ENCODE data around the gene HIGD2A. TPM values are rescaled to one million over a fixed set of nuclear protein-coding genes. Genes with fewer than 3 reads are reported as not detected.

Gene HIGD2A
- total RNA-seq, 5 donors from 2014 or later (not counting 1 experiment from before 2014, with no cell fraction given), result 88.5 to 117 (median 95.4) TPM

GRCh38 chr5:176386491-176386890, 2.1 kb upstream of the HIGD2A start:
- Histone ChIP-seq H3K27me3 (replicated peaks in 1 of 2; ENCODE audit: control insufficient read depth in 2 of 2, extremely low read depth in 1 of 2, insufficient read depth in 2 of 2, low read length in 1 of 2) (no peaks in the 10 kb centered on the region), H3K36me3 (ENCODE audit: control insufficient read depth in 2 of 2, extremely low read depth in 1 of 2, insufficient read depth in 1 of 2, low read length in 1 of 2) (peaks cover 16 to 60% of the 10 kb centered on the region in 2 donors), H3K27ac (ENCODE audit: low read length) (no peak overlapping the region), H3K9me3 (no peaks in the 10 kb centered on the region), H3K4me3 (ENCODE audit: control insufficient read depth in 1 of 2, extremely low read depth in 1 of 2, low read length in 1 of 2) (no peak overlapping the region), H3K4me1 (ENCODE audit: control insufficient read depth in 1 of 2, extremely low read depth in 1 of 2, insufficient read depth in 2 of 2, low read length in 2 of 2) (peaks cover 10 to 29% of the 10 kb centered on the region in 2 experiments)
- POLR2A ChIA-PET, result no interaction called here
- Mint-ChIP-seq H3K4me3 (peak overlapping the region; percentile 89 to 99 (median 95)), H3K27me3 (no peaks in the 10 kb centered on the region), H3K36me3 (peaks cover 36% of the 10 kb centered on the region), H3K4me1 (peaks cover 26 to 36% (median 36%) of the 10 kb centered on the region in 3 donors), H3K27ac (peak overlapping the region in 1 of 2 donors; percentile 39), H3K9me3 (no peaks in the 10 kb centered on the region)
- CTCF ChIA-PET, result no interaction called here
- ATAC-seq (replicated peaks in 1 of 4), result no peak
- DNase-seq, result no peak
- WGBS (ENCODE audit: insufficient coverage), result no CpG with 5 or more reads among the region's 1 CpG

GRCh38 chr5:176387384-176387925, 1.1 kb upstream of the HIGD2A start:
- no peak overlapping the region for H3K27ac ChIP-seq (ENCODE audit: low read length)
- CTCF ChIA-PET, result interaction anchor here in 1 of 2 donors (2.0 kb wide), 1 partner anchor 26 kb away, joined by 12 read pairs; the partner anchor contains the start of gene KIAA1191
- peaks cover 30% of the 10 kb centered on the region for H3K36me3 Mint-ChIP-seq

GRCh38 chr5:176388003-176388443, 528 bp upstream of the HIGD2A start:
- peaks cover 10 to 29% of the 10 kb centered on the region in 2 experiments for H3K4me1 ChIP-seq (ENCODE audit: control insufficient read depth in 1 of 2, extremely low read depth in 1 of 2, insufficient read depth in 2 of 2, low read length in 2 of 2)
- DNase-seq (peak in 3 of 35 experiments; percentile 12 to 17 (median 13)), ATAC-seq (replicated peaks in 1 of 4) (no peak)
- 0% methylated on average over 29 of the region's 29 CpGs for WGBS (ENCODE audit: insufficient coverage)
- Mint-ChIP-seq H3K27me3 (no peaks in the 10 kb centered on the region), H3K4me3 (peak overlapping the region; percentile 89 to 99 (median 95)), H3K27ac (peak overlapping the region; percentile 100), H3K4me1 (peaks cover 26 to 36% (median 36%) of the 10 kb centered on the region in 3 donors), H3K9me3 (no peaks in the 10 kb centered on the region), H3K36me3 (peaks cover 26% of the 10 kb centered on the region)
- ChIA-PET CTCF (interaction anchor here in 1 of 2 donors (2.0 kb wide), 1 partner anchor 26 kb away, joined by 12 read pairs; the partner anchor contains the start of gene KIAA1191), POLR2A (interaction anchor here in 1 of 2 donors (0.6 kb wide), 1 partner anchor 1718 kb away, joined by 3 read pairs; no protein-coding TSS in a partner anchor)
- H3K27ac ChIP-seq (ENCODE audit: low read length), result no peak overlapping the region
- no peaks in the 10 kb centered on the region for H3K9me3 ChIP-seq
- H3K36me3 ChIP-seq (ENCODE audit: control insufficient read depth in 2 of 2, extremely low read depth in 1 of 2, insufficient read depth in 1 of 2, low read length in 1 of 2), result peaks cover 7 to 57% of the 10 kb centered on the region in 2 donors
- peak overlapping the region; percentile 82 to 95 for H3K4me3 ChIP-seq (ENCODE audit: control insufficient read depth in 1 of 2, extremely low read depth in 1 of 2, low read length in 1 of 2)
- no peaks in the 10 kb centered on the region for H3K27me3 ChIP-seq (replicated peaks in 1 of 2; ENCODE audit: control insufficient read depth in 2 of 2, extremely low read depth in 1 of 2, insufficient read depth in 2 of 2, low read length in 1 of 2)

More at GRCh38 chr5:176387384-176387925, 1.1 kb upstream of the HIGD2A start:
- POLR2A ChIA-PET, result no interaction called here
- 6% methylated on average over 2 of the region's 8 CpGs for WGBS (ENCODE audit: insufficient coverage)
- Histone ChIP-seq H3K4me3 (ENCODE audit: control insufficient read depth in 1 of 2, extremely low read depth in 1 of 2, low read length in 1 of 2) (peak overlapping the region; percentile 82 to 95), H3K4me1 (ENCODE audit: control insufficient read depth in 1 of 2, extremely low read depth in 1 of 2, insufficient read depth in 2 of 2, low read length in 2 of 2) (peaks cover 10 to 29% of the 10 kb centered on the region in 2 experiments), H3K27me3 (replicated peaks in 1 of 2; ENCODE audit: control insufficient read depth in 2 of 2, extremely low read depth in 1 of 2, insufficient read depth in 2 of 2, low read length in 1 of 2) (no peaks in the 10 kb centered on the region), H3K9me3 (no peaks in the 10 kb centered on the region), H3K36me3 (ENCODE audit: control insufficient read depth in 2 of 2, extremely low read depth in 1 of 2, insufficient read depth in 1 of 2, low read length in 1 of 2) (peaks cover 11 to 60% of the 10 kb centered on the region in 2 donors)
- Mint-ChIP-seq H3K4me1 (peaks cover 26 to 36% (median 36%) of the 10 kb centered on the region in 3 donors), H3K9me3 (no peaks in the 10 kb centered on the region), H3K27ac (peak overlapping the region; percentile 100), H3K27me3 (no peaks in the 10 kb centered on the region), H3K4me3 (peak overlapping the region; percentile 89 to 99 (median 95))
- DNase-seq (no peak), ATAC-seq (replicated peaks in 1 of 4) (no peak)

- ATAC-seq (replicated peaks in 1 of 4), result peak; percentile 40 to 44 (median 42)
- DNase-seq, result no peak
- H3K27me3 Mint-ChIP-seq, result no peaks in the 10 kb centered on the region
- CTCF ChIA-PET, result interaction anchor here in 1 of 2 donors (0.6 to 2.0 kb wide), 3 partner anchors 26 to 58 kb away, joined by 6 to 12 read pairs (median 7); partner anchors contain the start of gene KIAA1191
- peaks cover 27% of the 10 kb centered on the region for H3K36me3 Mint-ChIP-seq
- H3K27ac ChIP-seq (ENCODE audit: low read length), result peak overlapping the region; percentile 87
- H3K36me3 ChIP-seq (ENCODE audit: control insufficient read depth in 2 of 2, extremely low read depth in 1 of 2, insufficient read depth in 1 of 2, low read length in 1 of 2), result peaks cover 6 to 49% of the 10 kb centered on the region in 2 donors
- peak overlapping the region; percentile 71 to 82 for H3K4me3 ChIP-seq (ENCODE audit: control insufficient read depth in 1 of 2, extremely low read depth in 1 of 2, low read length in 1 of 2)
- H3K4me3 Mint-ChIP-seq, result peak overlapping the region; percentile 89 to 99 (median 95)
- H3K4me1 Mint-ChIP-seq, result peaks cover 26 to 36% (median 36%) of the 10 kb centered on the region in 3 donors
- H3K4me1 ChIP-seq (ENCODE audit: control insufficient read depth in 1 of 2, extremely low read depth in 1 of 2, insufficient read depth in 2 of 2, low read length in 2 of 2), result peaks cover 10 to 29% of the 10 kb centered on the region in 2 experiments
- peak overlapping the region; percentile 100 for H3K27ac Mint-ChIP-seq
- H3K9me3 ChIP-seq, result no peaks in the 10 kb centered on the region
- no peaks in the 10 kb centered on the region for H3K9me3 Mint-ChIP-seq
- H3K27me3 ChIP-seq (replicated peaks in 1 of 2; ENCODE audit: control insufficient read depth in 2 of 2, extremely low read depth in 1 of 2, insufficient read depth in 2 of 2, low read length in 1 of 2), result no peaks in the 10 kb centered on the region
- POLR2A ChIA-PET, result interaction anchor here in 1 of 2 donors (0.6 kb wide), 1 partner anchor 184 kb away, joined by 5 read pairs; no protein-coding TSS in a partner anchor
- WGBS (ENCODE audit: insufficient coverage), result 2% methylated on average over 24 of the region's 41 CpGs
These were observed 878 bp downstream of the HIGD2A start for GRCh38 chr5:176389135-176390123.

GRCh38 chr5:176391479-176391878, 2.9 kb downstream of the HIGD2A start:
- Mint-ChIP-seq H3K4me3 (no peak overlapping the region), H3K36me3 (peaks cover 13% of the 10 kb centered on the region), H3K4me1 (peaks cover 17 to 27% (median 27%) of the 10 kb centered on the region in 3 donors), H3K27ac (no peak overlapping the region), H3K9me3 (no peaks in the 10 kb centered on the region), H3K27me3 (no peaks in the 10 kb centered on the region)
- ChIA-PET POLR2A (no interaction called here), CTCF (no interaction called here)
- DNase-seq (no peak), ATAC-seq (replicated peaks in 1 of 4) (no peak)
- peaks cover 10 to 29% of the 10 kb centered on the region in 2 experiments for H3K4me1 ChIP-seq (ENCODE audit: control insufficient read depth in 1 of 2, extremely low read depth in 1 of 2, insufficient read depth in 2 of 2, low read length in 2 of 2)
- 96% methylated on average over 3 of the region's 4 CpGs for WGBS (ENCODE audit: insufficient coverage)
- H3K27ac ChIP-seq (ENCODE audit: low read length), result no peak overlapping the region
- peaks cover 6 to 35% of the 10 kb centered on the region in 2 donors for H3K36me3 ChIP-seq (ENCODE audit: control insufficient read depth in 2 of 2, extremely low read depth in 1 of 2, insufficient read depth in 1 of 2, low read length in 1 of 2)
- H3K27me3 ChIP-seq (replicated peaks in 1 of 2; ENCODE audit: control insufficient read depth in 2 of 2, extremely low read depth in 1 of 2, insufficient read depth in 2 of 2, low read length in 1 of 2), result no peaks in the 10 kb centered on the region
- H3K4me3 ChIP-seq (ENCODE audit: control insufficient read depth in 1 of 2, extremely low read depth in 1 of 2, low read length in 1 of 2), result no peak overlapping the region
- no peaks in the 10 kb centered on the region for H3K9me3 ChIP-seq

- CTCF ChIA-PET, result interaction anchor here in 1 of 2 donors (0.5 to 0.6 kb wide), 2 partner anchors 14 to 717 kb away, joined by 3 read pairs; no protein-coding TSS in a partner anchor
- Histone ChIP-seq H3K9me3 (no peaks in the 10 kb centered on the region), H3K4me1 (ENCODE audit: control insufficient read depth in 1 of 2, extremely low read depth in 1 of 2, insufficient read depth in 2 of 2, low read length in 2 of 2) (peaks cover 10 to 24% of the 10 kb centered on the region in 2 experiments), H3K4me3 (ENCODE audit: control insufficient read depth in 1 of 2, extremely low read depth in 1 of 2, low read length in 1 of 2) (no peak overlapping the region), H3K27ac (ENCODE audit: low read length) (no peak overlapping the region), H3K27me3 (replicated peaks in 1 of 2; ENCODE audit: control insufficient read depth in 2 of 2, extremely low read depth in 1 of 2, insufficient read depth in 2 of 2, low read length in 1 of 2) (no peaks in the 10 kb centered on the region), H3K36me3 (ENCODE audit: control insufficient read depth in 2 of 2, extremely low read depth in 1 of 2, insufficient read depth in 1 of 2, low read length in 1 of 2) (peaks cover 6 to 35% of the 10 kb centered on the region in 2 donors)
- 67% methylated on average over 1 of the region's 4 CpGs for WGBS (ENCODE audit: insufficient coverage)
- H3K4me3 Mint-ChIP-seq, result no peak overlapping the region
- H3K27me3 Mint-ChIP-seq, result no peaks in the 10 kb centered on the region
- no peak for DNase-seq
- H3K9me3 Mint-ChIP-seq, result no peaks in the 10 kb centered on the region
- POLR2A ChIA-PET, result no interaction called here
- no peak for ATAC-seq (replicated peaks in 1 of 4)
- H3K4me1 Mint-ChIP-seq, result peaks cover 12 to 22% (median 22%) of the 10 kb centered on the region in 3 donors
- peaks cover 13% of the 10 kb centered on the region for H3K36me3 Mint-ChIP-seq
- no peak overlapping the region for H3K27ac Mint-ChIP-seq
These were observed 3.4 kb downstream of the HIGD2A start for GRCh38 chr5:176391999-176392398.

Data from T-cell (primary cell).